PFSK-1 (cell line): ENCODE data around the gene CAMK1D.

ENCODE experiments used
- FOXP2 ChIP-seq: optimal IDR thresholded peaks from 2 replicates; pipeline ENCODE3; 2011; ENCODE audit warnings: borderline replicate concordance, control low read depth, inconsistent platforms; ENCODE audit not compliant: insufficient read depth; ENCODE audit errors: extremely low read length, extremely low read depth
- TAF1 ChIP-seq: IDR thresholded peaks from 2 replicates; pipeline ENCODE4 v1.6.1; 2012; ENCODE audit warnings: low read length, control low read depth, borderline replicate concordance; ENCODE audit not compliant: insufficient read depth

DNA sequence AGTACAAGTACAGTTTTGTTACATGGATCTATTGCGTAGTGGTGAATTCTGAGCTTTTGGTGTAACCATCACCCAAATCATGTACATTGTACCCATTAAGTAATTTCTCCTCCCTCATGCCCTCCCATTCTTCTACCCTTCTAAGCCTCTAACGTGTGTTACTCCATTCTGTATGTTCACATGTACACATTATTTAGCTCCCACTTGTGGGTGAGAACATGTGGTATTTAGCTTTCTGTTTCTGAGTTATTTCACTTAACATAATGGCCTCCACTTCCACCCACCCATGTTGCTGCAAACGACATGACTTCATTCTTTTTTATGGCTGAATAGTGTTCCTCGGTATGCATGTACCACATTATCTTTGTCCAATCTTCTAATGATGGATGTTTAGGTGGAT lies 251.3 kb downstream of the CAMK1D start:
- TF ChIP-seq TAF1 (no peak), FOXP2 (no peak)
